HG03575 (cell line): ENCODE measurements around the gene UNC80.

Experiments used
- ATAC-seq: cut with Tn5 transposase; IDR thresholded peaks from one replicate; pipeline ENCODE4 v1.9.1; 2021; ENCODE audit not compliant: unreplicated experiment, insufficient number of reproducible peaks, low FRiP score; ENCODE audit errors: extremely low read depth

UNC80 gene

DNA sequence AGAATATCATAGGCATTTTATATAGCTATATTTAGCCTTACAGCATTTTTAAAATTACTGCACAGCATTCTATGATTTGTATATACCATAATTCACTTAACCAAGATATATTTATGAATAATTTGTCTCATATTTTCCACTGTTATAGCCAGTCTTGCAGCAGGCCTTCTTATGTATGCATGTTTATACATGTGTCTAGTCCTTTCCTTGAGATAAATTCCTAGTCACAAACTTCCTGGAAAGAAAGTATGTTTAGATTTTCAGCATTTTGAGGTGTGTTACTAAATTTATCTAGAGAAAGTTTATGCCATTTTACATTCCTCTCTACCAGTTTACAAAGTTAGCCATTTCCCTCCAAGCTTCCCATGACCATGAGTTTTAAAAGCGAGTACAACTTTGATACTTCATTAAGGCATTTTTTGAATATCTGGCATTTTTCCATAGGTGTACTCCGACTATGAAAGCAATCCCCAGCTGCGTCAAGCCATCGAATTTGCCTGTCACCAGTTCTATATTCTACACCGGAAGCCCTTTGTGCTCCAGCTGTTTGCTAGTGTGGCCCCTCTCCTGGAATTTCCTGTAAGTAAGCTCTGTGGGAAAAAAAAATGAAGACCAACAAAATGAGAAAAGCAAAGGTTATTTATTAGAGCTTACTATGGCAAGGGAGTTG, 171.4 kb downstream of the UNC80 start:
- ATAC-seq, result no peak

DNA sequence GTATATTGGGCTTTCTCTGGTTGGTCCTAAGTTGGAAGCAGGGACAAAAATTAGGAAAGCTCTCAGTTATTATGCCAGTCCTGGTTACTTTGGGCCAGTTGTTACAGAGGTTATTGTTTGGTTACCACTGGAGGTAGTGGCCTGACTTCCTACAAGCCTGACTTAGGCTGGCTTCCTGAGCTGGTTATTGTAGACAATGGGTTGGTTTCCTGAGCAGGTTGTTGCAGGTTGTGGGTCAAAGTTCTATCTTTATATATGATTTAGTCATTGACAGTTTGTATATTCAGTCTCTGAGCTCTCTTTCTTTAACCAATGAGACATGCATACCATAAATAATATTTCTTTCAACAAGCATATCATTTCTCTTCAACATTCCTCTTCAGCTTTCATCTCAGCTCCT, 172.1 kb downstream of the UNC80 start:
- no peak for ATAC-seq

GRCh38 chr2:209946539-209946938, 174.9 kb downstream of the UNC80 start:
- ATAC-seq, result no peak

- ATAC-seq, result no peak
Observed at GRCh38 chr2:209956271-209956670, 184.6 kb downstream of the UNC80 start.

DNA sequence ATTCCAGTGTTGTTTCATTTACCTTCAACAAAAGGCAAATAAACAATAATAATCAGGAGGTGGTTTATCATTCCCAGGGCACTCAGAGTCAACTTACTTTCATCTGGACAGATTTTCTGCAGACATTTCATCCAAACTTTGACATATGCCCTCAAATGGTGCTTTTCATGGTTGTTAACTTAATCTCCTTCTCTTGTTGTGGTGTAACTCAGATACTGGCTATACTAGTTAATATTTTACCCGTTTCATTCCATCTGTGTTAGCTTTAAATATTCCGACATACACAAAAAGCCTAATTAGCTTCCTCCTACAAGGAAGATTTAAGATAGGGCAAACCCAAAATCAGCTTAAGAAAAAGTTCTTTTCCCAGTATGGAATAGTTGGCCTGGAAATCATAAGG, 186.4 kb downstream of the UNC80 start:
- no peak for ATAC-seq

GRCh38 chr2:209960045-209960444, 188.4 kb downstream of the UNC80 start:
- ATAC-seq, result no peak

- ATAC-seq, result peak; percentile 89
Observed at GRCh38 chr2:209960676-209961630, 189.3 kb downstream of the UNC80 start.

- ATAC-seq, result no peak
Observed at GRCh38 chr2:209965723-209966122, 194.1 kb downstream of the UNC80 start.

GRCh38 chr2:209969692-209970091, 198.1 kb downstream of the UNC80 start:
- no peak for ATAC-seq

- no peak for ATAC-seq
Observed at GRCh38 chr2:209970271-209970670, 198.6 kb downstream of the UNC80 start.

DNA sequence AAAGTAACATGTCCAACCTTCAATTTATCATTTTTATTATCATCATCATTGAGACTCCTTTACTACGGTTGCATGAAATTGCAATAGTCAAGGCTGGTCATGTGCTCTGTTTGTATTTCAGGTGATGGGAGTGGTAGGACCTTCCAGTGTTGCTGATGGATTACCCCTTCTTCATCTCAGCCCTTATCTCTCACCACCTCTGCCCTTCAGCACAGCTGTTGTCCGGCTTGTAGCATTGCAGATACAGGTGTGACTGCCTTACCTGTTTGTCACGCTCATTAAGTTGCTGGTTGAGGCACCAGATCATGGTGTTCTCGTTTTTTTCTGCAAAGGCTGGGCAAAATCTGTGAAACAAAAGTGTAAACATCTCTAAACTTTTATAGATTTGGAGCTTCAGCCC, 199.1 kb downstream of the UNC80 start:
- ATAC-seq, result no peak

DNA sequence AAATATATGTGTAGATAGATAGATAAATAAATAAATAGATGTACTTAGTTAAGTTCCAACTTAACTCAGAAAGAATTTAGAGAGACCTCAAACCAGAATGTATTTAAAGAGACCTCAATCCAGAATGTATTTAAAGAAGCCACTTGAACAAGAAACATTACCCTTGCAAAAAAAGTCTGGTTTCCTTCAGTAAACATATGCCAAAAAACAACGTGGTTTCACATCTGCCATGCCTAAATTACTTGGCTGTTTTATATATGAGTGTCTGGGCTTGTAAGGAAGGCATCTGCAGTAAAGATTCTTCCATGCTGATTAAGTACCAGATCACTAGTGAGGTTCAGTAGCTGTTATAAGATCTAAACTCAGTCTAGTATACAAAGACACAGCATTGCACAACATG, 201.7 kb downstream of the UNC80 start:
- no peak for ATAC-seq

- ATAC-seq, result no peak
Observed at GRCh38 chr2:209974576-209974975, 202.9 kb downstream of the UNC80 start.

DNA sequence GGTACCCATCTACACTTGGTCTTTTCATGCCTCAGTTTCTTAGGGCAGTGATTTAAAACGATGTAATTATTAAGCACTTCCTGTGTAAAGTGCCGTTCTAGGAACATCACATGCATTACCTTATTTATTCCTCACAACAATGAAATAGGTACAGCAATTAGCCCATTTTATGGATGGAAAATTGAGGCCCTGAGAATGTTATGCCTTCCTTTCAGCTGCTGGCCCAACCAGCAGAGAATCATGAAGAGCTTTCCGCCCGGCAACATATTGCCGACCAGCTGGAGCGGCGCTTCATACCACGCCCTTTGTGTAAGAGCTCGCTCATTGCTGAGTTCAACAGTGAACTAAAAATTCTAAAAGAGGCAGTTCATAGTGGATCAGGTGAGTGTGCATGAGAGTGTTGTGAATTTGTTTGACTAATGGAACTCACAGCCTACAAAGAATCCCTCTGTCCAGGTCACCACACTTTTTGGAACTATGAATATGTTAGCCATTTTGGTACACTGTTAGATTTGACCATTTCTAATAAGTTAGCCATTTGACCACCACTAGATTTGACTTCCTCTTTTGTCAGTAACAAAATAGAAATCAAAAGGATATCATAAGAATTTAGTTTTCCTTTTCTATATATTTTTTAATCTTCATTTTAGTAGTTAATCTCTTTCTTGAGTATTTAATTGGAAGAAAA, 205.2 kb downstream of the UNC80 start:
- ATAC-seq, result peak; percentile 49

- peak; percentile 64 for ATAC-seq
Observed at GRCh38 chr2:209977386-209978239, 206.0 kb downstream of the UNC80 start.

DNA sequence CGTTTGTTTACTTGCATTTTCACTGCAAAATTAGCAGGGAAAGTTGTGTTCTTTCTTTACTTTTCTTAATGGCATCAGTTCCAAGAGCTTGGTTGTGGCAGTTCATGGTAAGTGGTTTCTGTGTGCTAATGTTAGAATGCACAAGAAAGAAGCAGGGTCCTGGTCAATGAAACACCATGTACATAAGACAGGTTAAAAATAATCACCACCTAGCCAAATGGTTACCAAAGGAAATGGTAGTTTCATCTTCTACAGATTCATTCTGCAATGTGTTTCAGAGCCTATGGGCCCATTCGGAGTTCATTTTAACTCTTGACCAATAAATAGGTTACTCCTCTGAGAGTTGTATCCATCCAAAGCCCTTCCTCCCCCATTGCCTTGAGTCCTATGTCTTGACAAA, 212.7 kb downstream of the UNC80 start:
- ATAC-seq, result no peak

GRCh38 chr2:209985874-209986273, 214.2 kb downstream of the UNC80 start:
- ATAC-seq, result no peak

GRCh38 chr2:209986415-209986814, 214.8 kb downstream of the UNC80 start:
- no peak for ATAC-seq

- no peak for ATAC-seq
Observed at GRCh38 chr2:209988010-209988409, 216.4 kb downstream of the UNC80 start.
